Liver (tissue), 9 donors: ENCODE results near the gene TRAPPC12. TPM values are rescaled to one million over a fixed set of nuclear protein-coding genes. Genes with fewer than 3 reads are reported as not detected.

Experiments
- DNase-seq: peaks from one replicate; pipeline ENCODE4 v3.0.0-alpha.2; 2017; ENCODE audit warnings: low spot score
- H3K27ac ChIP-seq, 2 donors: one replicate each; pipeline ENCODE4 v1.7.0; 2013; ENCODE audit warnings: inconsistent platforms in 2 of 2, low read length in 2 of 2, control low read depth in 1 of 2, low read depth in 1 of 2, mild to moderate bottlenecking in 1 of 2
- H3K27me3 ChIP-seq, 4 donors: one replicate each; pipeline versions ENCODE4 v1.6.1 to v1.7.0; 2013; ENCODE audit warnings: low read length in 3 of 4, inconsistent platforms in 1 of 4, mild to moderate bottlenecking in 1 of 4, moderate library complexity in 1 of 4; ENCODE audit not compliant: control insufficient read depth in 4 of 4, insufficient read depth in 4 of 4
- H3K36me3 ChIP-seq, 4 donors: one replicate each; pipeline versions ENCODE4 v1.6.1 to v1.7.0; 2013; ENCODE audit warnings: low read length in 3 of 4, mild to moderate bottlenecking in 3 of 4, low read depth in 1 of 4, moderate library complexity in 1 of 4; ENCODE audit not compliant: control insufficient read depth in 4 of 4, insufficient read depth in 3 of 4
- H3K4me1 ChIP-seq, 4 donors: one replicate each; pipeline versions ENCODE4 v1.6.1 to v1.7.0; 2013; ENCODE audit warnings: low read length in 3 of 4, mild to moderate bottlenecking in 3 of 4, moderate library complexity in 1 of 4; ENCODE audit not compliant: control insufficient read depth in 4 of 4, insufficient read depth in 4 of 4
- H3K4me3 ChIP-seq, 3 donors: one replicate each; pipeline versions ENCODE4 v1.6.1 to v1.7.0; 2013; ENCODE audit warnings: low read length in 3 of 3, control low read depth in 1 of 3, low read depth in 1 of 3, mild to moderate bottlenecking in 1 of 3
- H3K9ac ChIP-seq, 2 donors: one replicate each; pipeline ENCODE4 v1.7.0; 2013; ENCODE audit warnings: low read length in 2 of 2, mild to moderate bottlenecking in 2 of 2, moderate library complexity in 2 of 2, control low read depth in 1 of 2, low read depth in 1 of 2
- H3K9me3 ChIP-seq, 4 donors: one replicate each; pipeline versions ENCODE4 v1.6.1 to v1.7.0; 2013; ENCODE audit warnings: low read length in 3 of 4; ENCODE audit not compliant: control insufficient read depth in 4 of 4
- ATF3 ChIP-seq: IDR thresholded peaks from 2 replicates; pipeline ENCODE4 v1.6.1; 2016; ENCODE audit warnings: antibody characterized with exemption
- FOXA1 ChIP-seq: IDR thresholded peaks from 2 replicates; pipeline ENCODE4 v1.6.1; 2016; ENCODE audit warnings: antibody characterized with exemption
- GABPA ChIP-seq, 2 donors: IDR thresholded peaks in 1 of 2; conservative IDR thresholded peaks in 1 of 2; 2 replicates each; pipeline ENCODE4 v1.6.1; 2016; ENCODE audit warnings: antibody characterized with exemption in 2 of 2, mild to moderate bottlenecking in 1 of 2, moderate library complexity in 1 of 2
- HNF4G ChIP-seq: IDR thresholded peaks from 2 replicates; pipeline ENCODE4 v1.6.1; 2016; ENCODE audit warnings: antibody characterized with exemption
- JUND ChIP-seq, 2 donors: IDR thresholded peaks; 2 replicates each; pipeline ENCODE4 v1.6.1; 2016; ENCODE audit warnings: antibody characterized with exemption in 2 of 2
- NR2F2 ChIP-seq: IDR thresholded peaks from 2 replicates; pipeline ENCODE4 v1.6.1; 2016; ENCODE audit warnings: antibody characterized with exemption
- RAD21 ChIP-seq, 2 donors: IDR thresholded peaks; 2 replicates each; pipeline ENCODE4 v1.6.1; 2016; ENCODE audit warnings: antibody characterized with exemption in 2 of 2, mild to moderate bottlenecking in 2 of 2
- REST ChIP-seq: IDR thresholded peaks from 2 replicates; pipeline ENCODE4 v1.6.1; 2016; ENCODE audit warnings: antibody characterized with exemption, mild to moderate bottlenecking
- RXRA ChIP-seq, 2 donors: IDR thresholded peaks; 2 replicates each; pipeline ENCODE4 v1.6.1; 2017 to 2018; ENCODE audit warnings: antibody characterized with exemption in 2 of 2, mild to moderate bottlenecking in 1 of 2
- TAF1 ChIP-seq: conservative IDR thresholded peaks from 2 replicates; pipeline ENCODE4 v1.6.1; 2016; ENCODE audit warnings: antibody characterized with exemption, mild to moderate bottlenecking
- YY1 ChIP-seq: IDR thresholded peaks from 2 replicates; pipeline ENCODE4 v1.6.1; 2016; ENCODE audit warnings: antibody characterized with exemption, mild to moderate bottlenecking
- ZBTB33 ChIP-seq: IDR thresholded peaks from 2 replicates; pipeline ENCODE4 v1.6.1; 2016; ENCODE audit warnings: antibody characterized with exemption
- WGBS: extraction: QIAGEN DNeasy Blood & Tissue Kit; methylation state at CpG from one replicate; pipeline ENCODE4 v1.1.7; 2013; 5-methylcytosine and 5-hydroxymethylcytosine counted together
- polyA plus RNA-seq, 2 donors: library from polyadenylated mRNA; stranded (reverse) in 1 of 2; unstranded in 1 of 2; fragments of 200-250 nt in 1 of 2; fragments of >200 nt in 1 of 2; fragmentation: Nextera tagmentation in 1 of 2; extraction: Ambion mirVana in 1 of 2; gene quantifications; one replicate each; pipeline versions ENCODE4 v1.2.1 to v1.2.3, GENCODE V29; 2013 to 2015
- total RNA-seq, 2 donors: library from RNA; depleted of rRNA; stranded (reverse); fragments of >200 nt; gene quantifications; one replicate each; pipeline ENCODE4 v1.2.3, GENCODE V29; 2014
- donor health status: healthy.
- donor health status: healthy.
- donor health status: healthy.
- donor health status: healthy.
- donor health status: healthy.

The TRAPPC12 gene
- total and polyA plus RNA-seq, 4 donors = 30.2 to 60.9 (median 39.7) TPM

GRCh38 chr2:3527886-3528785, 148.6 kb downstream of the TRAPPC12 start:
- TF ChIP-seq RAD21 (IDR thresholded peaks at IDR 0.05) (no peak), REST (no peak), GABPA (IDR thresholded peaks at IDR 0.05 in 1 of 2, conservative IDR thresholded peaks at IDR 0.05 in 1 of 2) (no peak), TAF1 (no peak), RXRA (IDR thresholded peaks at IDR 0.05) (no peak), YY1 (no peak), FOXA1 (no peak), ATF3 (no peak), ZBTB33 (no peak), HNF4G (no peak), JUND (IDR thresholded peaks at IDR 0.05) (no peak), NR2F2 (no peak)
- Histone ChIP-seq H3K9ac (no peak overlapping the region), H3K4me1 (peaks cover 14 to 23% (median 21%) of the 10 kb centered on the region in 4 donors), H3K27me3 (no peaks in the 10 kb centered on the region), H3K4me3 (no peak overlapping the region), H3K36me3 (no peaks in the 10 kb centered on the region), H3K27ac (no peak overlapping the region), H3K9me3 (no peaks in the 10 kb centered on the region)
- DNase-seq = no peak
- 93% methylated on average over 40 of the region's 40 CpGs for WGBS

Other genes with a start within 250 kb of the TRAPPC12 start
- gene EIPR1, start 1.9 kb upstream of the TRAPPC12 start, total RNA-seq = 10 to 100 TPM; 11.9 to 12.1 TPM
- 10 to 100 TPM in 1 of 2 donors, 1 to 10 TPM in 1; 7.6 to 10.9 TPM for gene EIPR1, start 1.9 kb upstream of the TRAPPC12 start, polyA plus RNA-seq
- gene ADI1, start 139.8 kb downstream of the TRAPPC12 start, total RNA-seq = 100 to 1,000 TPM in 1 of 2 donors, 10 to 100 TPM in 1; 56.2 to 154 TPM
- gene ADI1, start 139.8 kb downstream of the TRAPPC12 start, polyA plus RNA-seq = 100 to 1,000 TPM; 163 to 660 TPM
- gene RNASEH1, start 178.6 kb downstream of the TRAPPC12 start, total RNA-seq = 10 to 100 TPM; 10.2 to 18.7 TPM
- gene RNASEH1, start 178.6 kb downstream of the TRAPPC12 start, polyA plus RNA-seq = 10 to 100 TPM; 12.0 to 13.8 TPM
- 100 to 1,000 TPM; 523 to 852 TPM for gene RPS7, start 195.6 kb downstream of the TRAPPC12 start, total RNA-seq
- 100 to 1,000 TPM; 315 to 610 TPM for gene RPS7, start 195.6 kb downstream of the TRAPPC12 start, polyA plus RNA-seq
- gene COLEC11, start 215.4 kb downstream of the TRAPPC12 start, total RNA-seq = 10 to 100 TPM; 31.0 to 62.7 TPM
- gene COLEC11, start 215.4 kb downstream of the TRAPPC12 start, polyA plus RNA-seq = 100 to 1,000 TPM in 1 of 2 donors, 10 to 100 TPM in 1; 79.1 to 100 TPM